ENCODE results near the gene PTP4A1.

DNA sequence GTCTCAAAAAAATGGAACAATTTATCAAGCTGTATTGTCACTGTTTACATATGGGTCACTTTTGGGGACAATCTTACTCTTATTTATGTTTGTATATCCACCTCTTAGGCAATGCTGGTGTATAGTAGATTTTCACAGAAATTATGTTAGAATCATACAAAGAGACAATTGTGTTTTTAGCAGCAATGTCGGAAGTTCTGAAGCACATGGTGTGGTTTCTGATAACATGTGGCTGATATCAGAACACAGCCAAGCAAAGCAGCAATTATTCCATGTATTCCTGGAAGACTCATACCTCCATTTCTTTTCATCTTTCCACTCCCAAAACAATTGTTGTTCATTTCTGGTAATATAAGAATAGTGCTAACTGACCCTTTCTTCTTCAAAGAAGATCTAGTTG is 17.5 kb upstream of the PTP4A1 start:
- TF ChIP-seq RARB (CRISPR knock-in tag; IDR thresholded peaks at IDR 0.05) (no peak), OSR1 (CRISPR knock-in tag; IDR thresholded peaks at IDR 0.05) (no peak), PATZ1 (CRISPR knock-in tag; IDR thresholded peaks at IDR 0.05; ENCODE audit: borderline replicate concordance) (no peak), POU6F1 (CRISPR knock-in tag; IDR thresholded peaks at IDR 0.05; ENCODE audit: borderline replicate concordance, low read depth) (no peak), TOX (CRISPR knock-in tag; IDR thresholded peaks at IDR 0.05; ENCODE audit: borderline replicate concordance) (no peak), ZNF8 (CRISPR knock-in tag; IDR thresholded peaks at IDR 0.05) (no peak), ZC3H10 (CRISPR knock-in tag; IDR thresholded peaks at IDR 0.05) (no peak), ZFP30 (CRISPR knock-in tag; IDR thresholded peaks at IDR 0.05) (no peak)
- TF ChIP-seq, protein P1, sequence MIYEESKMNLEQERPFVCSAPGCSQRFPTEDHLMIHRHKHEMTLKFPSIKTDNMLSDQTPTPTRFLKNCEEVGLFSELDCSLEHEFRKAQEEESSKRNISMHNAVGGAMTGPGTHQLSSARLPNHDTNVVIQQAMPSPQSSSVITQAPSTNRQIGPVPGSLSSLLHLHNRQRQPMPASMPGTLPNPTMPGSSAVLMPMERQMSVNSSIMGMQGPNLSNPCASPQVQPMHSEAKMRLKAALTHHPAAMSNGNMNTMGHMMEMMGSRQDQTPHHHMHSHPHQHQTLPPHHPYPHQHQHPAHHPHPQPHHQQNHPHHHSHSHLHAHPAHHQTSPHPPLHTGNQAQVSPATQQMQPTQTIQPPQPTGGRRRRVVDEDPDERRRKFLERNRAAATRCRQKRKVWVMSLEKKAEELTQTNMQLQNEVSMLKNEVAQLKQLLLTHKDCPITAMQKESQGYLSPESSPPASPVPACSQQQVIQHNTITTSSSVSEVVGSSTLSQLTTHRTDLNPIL (CRISPR knock-in tag; IDR thresholded peaks at IDR 0.05; ENCODE audit: low read depth) = no peak
- TF ChIP-seq, protein P2, sequence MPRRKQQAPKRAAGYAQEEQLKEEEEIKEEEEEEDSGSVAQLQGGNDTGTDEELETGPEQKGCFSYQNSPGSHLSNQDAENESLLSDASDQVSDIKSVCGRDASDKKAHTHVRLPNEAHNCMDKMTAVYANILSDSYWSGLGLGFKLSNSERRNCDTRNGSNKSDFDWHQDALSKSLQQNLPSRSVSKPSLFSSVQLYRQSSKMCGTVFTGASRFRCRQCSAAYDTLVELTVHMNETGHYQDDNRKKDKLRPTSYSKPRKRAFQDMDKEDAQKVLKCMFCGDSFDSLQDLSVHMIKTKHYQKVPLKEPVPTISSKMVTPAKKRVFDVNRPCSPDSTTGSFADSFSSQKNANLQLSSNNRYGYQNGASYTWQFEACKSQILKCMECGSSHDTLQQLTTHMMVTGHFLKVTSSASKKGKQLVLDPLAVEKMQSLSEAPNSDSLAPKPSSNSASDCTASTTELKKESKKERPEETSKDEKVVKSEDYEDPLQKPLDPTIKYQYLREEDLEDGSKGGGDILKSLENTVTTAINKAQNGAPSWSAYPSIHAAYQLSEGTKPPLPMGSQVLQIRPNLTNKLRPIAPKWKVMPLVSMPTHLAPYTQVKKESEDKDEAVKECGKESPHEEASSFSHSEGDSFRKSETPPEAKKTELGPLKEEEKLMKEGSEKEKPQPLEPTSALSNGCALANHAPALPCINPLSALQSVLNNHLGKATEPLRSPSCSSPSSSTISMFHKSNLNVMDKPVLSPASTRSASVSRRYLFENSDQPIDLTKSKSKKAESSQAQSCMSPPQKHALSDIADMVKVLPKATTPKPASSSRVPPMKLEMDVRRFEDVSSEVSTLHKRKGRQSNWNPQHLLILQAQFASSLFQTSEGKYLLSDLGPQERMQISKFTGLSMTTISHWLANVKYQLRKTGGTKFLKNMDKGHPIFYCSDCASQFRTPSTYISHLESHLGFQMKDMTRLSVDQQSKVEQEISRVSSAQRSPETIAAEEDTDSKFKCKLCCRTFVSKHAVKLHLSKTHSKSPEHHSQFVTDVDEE (CRISPR knock-in tag; IDR thresholded peaks at IDR 0.05) = no peak

All from SK-N-SH treated with all-trans-retinoic acid at 6 μM for 48 hours (cell line).